Measurements from ENCODE around the gene IMPACT. TPM values are rescaled to one million over a fixed set of nuclear protein-coding genes. Genes with fewer than 3 reads are reported as not detected.
A peak's percentile ranks its signal among the peaks of the same experiment; 100 is the strongest.

The IMPACT gene
- total and polyA plus RNA-seq, 3 donors from 2014 or later: 49.0 to 59.7 (median 50.4) TPM

- no peaks in the 10 kb centered on the region for H3K9me3 ChIP-seq
- no peaks in the 10 kb centered on the region for H3K27me3 ChIP-seq
- intact Hi-C loops (cut with DNase I; ENCODE audit: low total_unique reads): no loop called here
- H3K4me3 ChIP-seq: no peak overlapping the region
- no peaks in the 10 kb centered on the region for H3K4me1 ChIP-seq
- no peak overlapping the region for H3K27ac ChIP-seq
- 84 to 90% methylated on average over 3 of the region's 3 CpGs for WGBS, 2 donors
- no peak for TF ChIP-seq POLR2A (IDR thresholded peaks at IDR 0.05)
- TF ChIP-seq CTCF (IDR thresholded peaks at IDR 0.05): no peak
- no peaks in the 10 kb centered on the region for H3K36me3 ChIP-seq (ENCODE audit: low read depth, missing control alignments)
- no peak for DNase-seq
These were observed 12.0 kb upstream of the IMPACT start for GRCh38 chr18:24414349-24415003.

GRCh38 chr18:24417480-24417879 is 9.0 kb upstream of the IMPACT start:
- no peak for TF ChIP-seq CTCF (IDR thresholded peaks at IDR 0.05)
- TF ChIP-seq POLR2A (IDR thresholded peaks at IDR 0.05): no peak
- H3K9me3 ChIP-seq: no peaks in the 10 kb centered on the region
- H3K4me3 ChIP-seq: no peak overlapping the region
- H3K4me1 ChIP-seq: peaks cover 12% of the 10 kb centered on the region
- no peaks in the 10 kb centered on the region for H3K27me3 ChIP-seq
- intact Hi-C loops (cut with DNase I; ENCODE audit: low total_unique reads): no loop called here
- no peaks in the 10 kb centered on the region for H3K36me3 ChIP-seq (ENCODE audit: low read depth, missing control alignments)
- 61 to 69% methylated on average over 3 of the region's 3 CpGs for WGBS, 2 donors
- H3K27ac ChIP-seq: no peak overlapping the region
- DNase-seq: no peak

- 90 to 92% methylated on average over 4 of the region's 4 CpGs for WGBS, 2 donors
- Histone ChIP-seq H3K4me1 (peaks cover 12% of the 10 kb centered on the region), H3K27me3 (no peaks in the 10 kb centered on the region), H3K36me3 (ENCODE audit: low read depth, missing control alignments) (no peaks in the 10 kb centered on the region), H3K9me3 (no peaks in the 10 kb centered on the region), H3K27ac (peak overlapping the region in 1 of 2 donors; percentile 28), H3K4me3 (no peak overlapping the region)
- no peak for DNase-seq
- intact Hi-C loops (cut with DNase I; ENCODE audit: low total_unique reads): no loop called here
- TF ChIP-seq CTCF (IDR thresholded peaks at IDR 0.05): no peak
- TF ChIP-seq POLR2A (IDR thresholded peaks at IDR 0.05): no peak
These were observed 5.9 kb upstream of the IMPACT start for GRCh38 chr18:24420551-24420950.

- TF ChIP-seq POLR2A (IDR thresholded peaks at IDR 0.05) (no peak), CTCF (IDR thresholded peaks at IDR 0.05) (no peak)
- intact Hi-C loops (cut with DNase I; ENCODE audit: low total_unique reads): no loop called here
- Histone ChIP-seq H3K27me3 (no peaks in the 10 kb centered on the region), H3K9me3 (no peaks in the 10 kb centered on the region), H3K4me1 (peaks cover 12% of the 10 kb centered on the region), H3K4me3 (no peak overlapping the region), H3K27ac (peak overlapping the region; percentile 28 to 66), H3K36me3 (ENCODE audit: low read depth, missing control alignments) (no peaks in the 10 kb centered on the region)
- WGBS, 2 donors: 26 to 33% methylated on average over 1 of the region's 1 CpG
- no peak for DNase-seq
These were observed 4.6 kb upstream of the IMPACT start for GRCh38 chr18:24421831-24422230.

- TF ChIP-seq CTCF (IDR thresholded peaks at IDR 0.05): no peak
- no peak for TF ChIP-seq POLR2A (IDR thresholded peaks at IDR 0.05)
- Histone ChIP-seq H3K4me3 (peak overlapping the region; percentile 84), H3K4me1 (peaks cover 20% of the 10 kb centered on the region), H3K27me3 (no peaks in the 10 kb centered on the region), H3K27ac (peak overlapping the region; percentile 78 to 89), H3K36me3 (ENCODE audit: low read depth, missing control alignments) (no peaks in the 10 kb centered on the region), H3K9me3 (no peaks in the 10 kb centered on the region)
- WGBS, 2 donors: 27 to 28% methylated on average over 11 of the region's 11 CpGs
- DNase-seq: no peak
- intact Hi-C loops (cut with DNase I; ENCODE audit: low total_unique reads): no loop called here
These were observed 435 bp upstream of the IMPACT start for GRCh38 chr18:24426073-24426397.

All from testis (tissue), 3 donors.